Hematopoietic multipotent progenitor cell (in vitro differentiated cells): Measurements from ENCODE around the gene AMER3. TPM values are rescaled to one million over a fixed set of nuclear protein-coding genes. Genes with fewer than 3 reads are reported as not detected.
"Not testable (repeated sequence)": the region's sequence is repeated elsewhere in the genome, so short reads cannot be mapped to it uniquely, and the experiment has no call there.

ENCODE experiments used
- DNase-seq, 3 donors: peaks; one replicate each; pipeline ENCODE4 v3.0.0-alpha.2; 2011 to 2015; ENCODE audit warnings: low read depth in 2 of 3, low spot score in 2 of 3
- total RNA-seq: library from RNA; depleted of rRNA; stranded (reverse); fragments of >200 nt; gene quantifications from one replicate; pipeline ENCODE4 v1.2.3, GENCODE V29; 2012

AMER3 gene
- under 0.01 TPM for total RNA-seq

- no peak for DNase-seq
These were observed at the start of gene AMER3 for GRCh38 chr2:130755256-130756052. Gene AMER3 (plus strand): TSS chr2:130755540. CDS start chr2:130762073, 6,533 bp downstream.

- not testable (repeated sequence) for DNase-seq
These were observed 40.5 kb upstream of the AMER3 start for GRCh38 chr2:130714795-130715194.

- no peak for DNase-seq
These were observed 35.3 kb upstream of the AMER3 start for GRCh38 chr2:130720036-130720435.

- no peak for DNase-seq
These were observed 34.8 kb upstream of the AMER3 start for GRCh38 chr2:130720528-130720927.

- DNase-seq = no peak
These were observed 30.9 kb upstream of the AMER3 start for GRCh38 chr2:130724455-130724854.

- DNase-seq = no peak
These were observed 28.6 kb upstream of the AMER3 start for GRCh38 chr2:130726614-130727180.

GRCh38 chr2:130727286-130727924 lies 27.9 kb upstream of the AMER3 start:
- peak; percentile 77 to 92 (median 88) for DNase-seq

- DNase-seq = peak in 2 of 3 donors; percentile 85 to 89
These were observed 27.3 kb upstream of the AMER3 start for GRCh38 chr2:130728007-130728454.

GRCh38 chr2:130728549-130729316 lies 26.6 kb upstream of the AMER3 start, which contains the start of gene GPR148:
Gene GPR148 (plus strand): TSS chr2:130729070. CDS start chr2:130729152, 82 bp downstream.
- DNase-seq = no peak

GRCh38 chr2:130729322-130730299 lies 25.7 kb upstream of the AMER3 start:
- no peak for DNase-seq

GRCh38 chr2:130732257-130732656 lies 23.1 kb upstream of the AMER3 start:
- not testable (repeated sequence) for DNase-seq

GRCh38 chr2:130735200-130735599 lies 20.1 kb upstream of the AMER3 start:
- DNase-seq = no peak

GRCh38 chr2:130736487-130736886 lies 18.9 kb upstream of the AMER3 start:
- no peak for DNase-seq

GRCh38 chr2:130737592-130737991 lies 17.7 kb upstream of the AMER3 start:
- DNase-seq = no peak

GRCh38 chr2:130740671-130741070 lies 14.7 kb upstream of the AMER3 start:
- DNase-seq = no peak

- DNase-seq = no peak
These were observed 12.1 kb upstream of the AMER3 start for GRCh38 chr2:130743278-130743677.

GRCh38 chr2:130744287-130745117 lies 10.8 kb upstream of the AMER3 start:
- DNase-seq = no peak

GRCh38 chr2:130749078-130749477 lies 6.3 kb upstream of the AMER3 start:
- DNase-seq = no peak

- no peak for DNase-seq
These were observed 5.7 kb upstream of the AMER3 start for GRCh38 chr2:130749641-130750040.
